DND-41 (cell line): ENCODE results near the gene IL22RA1.

Source experiments
- CTCF ChIP-seq: IDR thresholded peaks from 2 replicates; pipeline ENCODE4 v1.5.1; 2012; ENCODE audit warnings: borderline replicate concordance, low read length, moderate library complexity, mild to moderate bottlenecking; ENCODE audit not compliant: poor library complexity, severe bottlenecking; ENCODE audit errors: extremely low read depth
- EZH2 ChIP-seq: IDR thresholded peaks from 3 replicates; pipeline ENCODE4 v1.6.1; 2012; ENCODE audit warnings: borderline replicate concordance, low read depth, mild to moderate bottlenecking, moderate library complexity, low read length, inconsistent platforms; ENCODE audit not compliant: severe bottlenecking

- TF ChIP-seq CTCF: no peak
- no peak for TF ChIP-seq EZH2
These were observed 16.3 kb downstream of the IL22RA1 start for GRCh38 chr1:24126672-24127023.
